ENCODE data around the gene WNK1.

DNA sequence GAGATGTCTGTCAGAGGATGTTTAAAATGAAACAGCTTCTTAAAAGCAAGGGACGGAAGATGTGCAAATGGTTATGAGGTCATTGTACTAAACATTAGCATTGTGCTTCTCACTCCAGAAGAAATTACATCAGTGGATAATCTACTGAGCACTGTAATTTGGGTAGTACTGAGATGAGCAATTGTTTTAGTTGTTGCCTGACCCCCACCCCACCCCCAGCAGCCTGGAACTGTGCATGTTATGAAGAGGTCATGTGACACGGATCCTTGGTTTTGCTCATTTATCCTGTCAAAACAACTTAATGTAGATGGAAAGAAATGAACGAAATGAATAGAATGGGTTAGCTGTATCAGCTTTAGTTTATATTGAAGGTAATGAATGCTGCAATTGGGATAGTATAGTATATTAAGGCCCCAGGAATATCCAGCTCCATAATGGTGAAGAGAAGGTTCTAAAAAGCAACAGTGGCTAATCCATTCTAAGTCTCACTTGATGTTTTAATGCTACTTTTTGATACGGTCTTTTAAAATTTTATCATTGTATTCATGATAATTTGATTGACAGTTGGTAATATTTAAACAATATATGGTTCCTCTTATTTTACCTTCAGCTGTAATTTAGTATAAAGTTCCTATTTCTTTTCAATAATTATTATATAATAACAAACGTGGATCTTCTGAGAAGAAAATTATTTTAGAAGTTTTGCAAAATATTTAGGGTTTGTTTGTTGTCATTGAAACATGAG, 58.5 kb downstream of the WNK1 start:
- TF ChIP-seq CTCF (conservative IDR thresholded peaks at IDR 0.05; ENCODE audit: low read length) (no peak), EZH2phosphoT487 (IDR thresholded peaks at IDR 0.05; ENCODE audit: borderline replicate concordance, low read depth, low read length) (no peak)
